Muscle layer of colon (tissue), 2 donors: ENCODE results near the gene BACH2.

ENCODE experiments used
- H3K27ac ChIP-seq: one replicate; pipeline ENCODE4 v1.7.0; 2013; ENCODE audit warnings: low read depth, mild to moderate bottlenecking, low read length, moderate library complexity
- H3K27me3 ChIP-seq, 2 donors: one replicate each; pipeline ENCODE4 v1.7.0; 2013; ENCODE audit warnings: low read length in 2 of 2, mild to moderate bottlenecking in 2 of 2; ENCODE audit not compliant: insufficient read depth in 2 of 2, control insufficient read depth in 1 of 2
- H3K36me3 ChIP-seq: one replicate; pipeline ENCODE4 v1.7.0; 2013; ENCODE audit warnings: mild to moderate bottlenecking, low read length; ENCODE audit not compliant: insufficient read depth
- H3K4me1 ChIP-seq: one replicate; pipeline ENCODE4 v1.7.0; 2013; ENCODE audit warnings: mild to moderate bottlenecking, low read length; ENCODE audit not compliant: insufficient read depth
- H3K4me3 ChIP-seq, 2 donors: one replicate each; pipeline ENCODE4 v1.7.0; 2013; ENCODE audit warnings: low read length in 2 of 2, low read depth in 1 of 2, mild to moderate bottlenecking in 1 of 2, moderate library complexity in 1 of 2
- H3K9ac ChIP-seq: one replicate; pipeline ENCODE4 v1.7.0; 2013; ENCODE audit warnings: low read length
- H3K9me3 ChIP-seq: one replicate; pipeline ENCODE4 v1.7.0; 2013; ENCODE audit warnings: mild to moderate bottlenecking, low read length
- donor health status: abdominal sarcoma.
- donor health status: Adenocarcinoma of cecum.

BACH2 gene

DNA sequence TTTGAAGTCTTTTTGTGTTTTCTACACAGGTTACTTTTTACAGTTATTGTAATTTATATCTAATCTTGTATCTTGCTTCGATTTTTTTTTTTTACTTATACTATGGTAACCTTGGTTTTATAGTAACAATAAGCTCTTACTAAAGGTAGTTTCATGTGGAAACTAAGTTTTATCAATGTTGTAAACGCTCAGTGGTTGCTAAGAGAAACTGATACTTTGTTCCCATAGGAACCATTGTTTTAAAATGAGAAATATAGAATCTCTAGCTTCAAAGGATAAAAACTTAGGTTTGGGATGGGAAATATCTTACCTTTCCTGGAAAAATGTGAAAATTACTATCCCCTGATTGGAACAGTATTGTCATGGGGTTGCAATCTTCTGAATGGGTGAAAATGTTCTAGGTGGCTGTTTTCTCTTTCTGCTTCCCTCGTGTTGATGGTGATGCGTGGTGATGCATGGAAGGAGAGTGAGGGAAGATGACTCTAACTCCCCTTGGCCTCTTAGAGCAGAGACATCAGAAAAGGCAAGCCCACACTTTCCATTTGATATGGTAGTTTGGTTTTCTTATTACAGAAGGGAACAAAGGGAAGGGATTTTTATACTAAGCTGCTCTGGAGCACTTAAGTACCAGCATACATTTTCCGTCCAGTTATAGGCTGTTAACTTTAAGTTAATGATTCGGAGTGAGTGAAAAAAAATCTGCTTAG is 23.5 kb upstream of the BACH2 start:
- Histone ChIP-seq H3K9ac (no peak overlapping the region), H3K27me3 (no peaks in the 10 kb centered on the region), H3K4me3 (no peak overlapping the region), H3K36me3 (no peaks in the 10 kb centered on the region), H3K9me3 (no peaks in the 10 kb centered on the region), H3K27ac (no peak overlapping the region), H3K4me1 (no peaks in the 10 kb centered on the region)

GRCh38 chr6:90319044-90319443 is 22.4 kb upstream of the BACH2 start:
- Histone ChIP-seq H3K4me3 (no peak overlapping the region), H3K9me3 (no peaks in the 10 kb centered on the region), H3K36me3 (no peaks in the 10 kb centered on the region), H3K27ac (no peak overlapping the region), H3K9ac (no peak overlapping the region), H3K4me1 (no peaks in the 10 kb centered on the region), H3K27me3 (no peaks in the 10 kb centered on the region)

GRCh38 chr6:90315986-90316385 is 19.3 kb upstream of the BACH2 start:
- no peak overlapping the region for H3K4me3 ChIP-seq
- H3K27ac ChIP-seq: no peak overlapping the region
- H3K9ac ChIP-seq: no peak overlapping the region
- no peaks in the 10 kb centered on the region for H3K4me1 ChIP-seq
- no peaks in the 10 kb centered on the region for H3K9me3 ChIP-seq
- H3K36me3 ChIP-seq: no peaks in the 10 kb centered on the region
- no peaks in the 10 kb centered on the region for H3K27me3 ChIP-seq

DNA sequence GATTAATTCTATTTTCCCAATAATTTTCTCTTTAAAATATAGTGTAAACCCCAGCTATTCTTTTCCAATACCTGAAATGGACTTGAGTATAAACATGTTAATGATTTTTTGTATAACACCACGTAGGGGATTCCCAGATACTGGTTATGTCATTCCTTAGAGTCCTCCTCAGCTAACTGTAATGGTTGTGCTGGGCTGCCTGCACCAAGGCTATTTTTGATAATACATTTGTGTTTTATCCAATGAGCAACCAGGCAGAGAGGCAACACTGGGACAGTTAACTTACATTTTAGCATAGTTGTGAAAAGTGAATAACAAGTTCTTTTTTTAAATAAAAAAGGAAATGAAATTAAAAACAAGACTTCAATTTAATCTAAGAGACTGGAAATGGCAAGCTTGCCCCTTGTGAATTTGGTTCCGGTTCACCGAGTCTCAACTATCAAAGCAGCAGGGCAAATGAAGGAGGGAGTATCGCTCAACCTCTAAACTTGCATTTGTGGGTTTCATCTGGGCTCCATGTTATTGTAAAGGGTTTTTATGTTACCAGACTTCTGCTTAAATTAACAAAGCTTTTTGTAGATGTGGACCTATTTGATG is 18.8 kb upstream of the BACH2 start:
- H3K27me3 ChIP-seq: no peaks in the 10 kb centered on the region
- H3K4me3 ChIP-seq: no peak overlapping the region
- H3K9ac ChIP-seq: no peak overlapping the region
- H3K9me3 ChIP-seq: no peaks in the 10 kb centered on the region
- no peaks in the 10 kb centered on the region for H3K36me3 ChIP-seq
- H3K4me1 ChIP-seq: no peaks in the 10 kb centered on the region
- no peak overlapping the region for H3K27ac ChIP-seq

GRCh38 chr6:90314514-90314913 is 17.9 kb upstream of the BACH2 start:
- no peaks in the 10 kb centered on the region for H3K9me3 ChIP-seq
- no peak overlapping the region for H3K9ac ChIP-seq
- H3K27me3 ChIP-seq: no peaks in the 10 kb centered on the region
- H3K36me3 ChIP-seq: no peaks in the 10 kb centered on the region
- H3K4me1 ChIP-seq: no peaks in the 10 kb centered on the region
- no peak overlapping the region for H3K27ac ChIP-seq
- H3K4me3 ChIP-seq: no peak overlapping the region

DNA sequence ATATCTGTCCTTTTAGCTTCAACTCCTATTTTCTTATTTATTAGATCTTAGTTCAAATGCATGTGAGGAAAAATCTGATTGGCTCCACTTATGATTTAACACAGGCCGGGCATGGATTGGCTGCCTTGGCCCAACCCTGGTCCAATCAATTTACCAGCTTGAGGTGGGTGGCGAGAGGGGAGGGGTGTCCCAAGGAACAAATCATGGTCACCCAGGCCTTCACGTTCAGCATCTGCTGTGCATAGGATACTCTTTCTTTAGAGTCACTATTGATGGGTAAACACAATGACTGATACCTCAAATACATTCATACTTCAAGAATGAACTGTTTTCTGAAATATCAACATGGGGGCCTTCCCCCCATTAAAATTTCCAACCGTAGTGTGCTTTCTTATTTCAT is 14.9 kb upstream of the BACH2 start:
- Histone ChIP-seq H3K27me3 (no peaks in the 10 kb centered on the region), H3K4me1 (no peaks in the 10 kb centered on the region), H3K4me3 (no peak overlapping the region), H3K36me3 (no peaks in the 10 kb centered on the region), H3K9ac (no peak overlapping the region), H3K9me3 (no peaks in the 10 kb centered on the region), H3K27ac (no peak overlapping the region)

DNA sequence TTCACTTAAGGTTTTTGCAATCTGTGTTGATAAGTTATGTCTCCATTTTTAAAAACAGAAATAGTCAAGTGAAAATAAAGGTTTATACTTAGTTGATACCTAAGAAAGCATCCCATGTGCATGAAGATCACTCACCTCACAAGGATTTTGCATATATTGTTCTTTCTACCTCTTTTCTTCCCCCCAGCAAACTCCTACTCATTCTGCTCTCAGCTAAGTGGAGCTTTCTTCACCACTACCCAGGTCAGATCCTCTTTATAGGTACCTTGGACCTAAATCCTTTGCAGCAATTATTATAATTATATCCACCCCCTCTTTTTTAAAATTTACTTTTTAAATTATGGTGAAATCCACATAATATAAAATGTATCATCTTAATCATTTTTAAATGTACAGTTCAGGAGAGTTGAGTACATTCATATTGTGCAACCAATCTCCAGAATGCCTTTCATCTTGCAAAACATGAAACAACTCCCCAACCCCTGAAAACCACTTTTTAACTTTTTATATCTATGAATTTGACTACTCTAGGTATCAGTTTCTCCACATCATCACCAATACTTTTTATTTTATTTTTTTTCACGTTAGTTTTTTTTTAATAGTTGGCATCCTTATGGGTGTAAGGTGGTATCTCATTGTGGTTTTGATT is 9.3 kb upstream of the BACH2 start:
- Histone ChIP-seq H3K9ac (no peak overlapping the region), H3K4me3 (no peak overlapping the region), H3K27ac (no peak overlapping the region), H3K9me3 (no peaks in the 10 kb centered on the region), H3K27me3 (no peaks in the 10 kb centered on the region), H3K36me3 (no peaks in the 10 kb centered on the region), H3K4me1 (no peaks in the 10 kb centered on the region)

GRCh38 chr6:90304308-90304707 is 7.7 kb upstream of the BACH2 start:
- Histone ChIP-seq H3K4me3 (no peak overlapping the region), H3K27me3 (no peaks in the 10 kb centered on the region), H3K36me3 (no peaks in the 10 kb centered on the region), H3K4me1 (no peaks in the 10 kb centered on the region), H3K27ac (no peak overlapping the region), H3K9ac (no peak overlapping the region), H3K9me3 (no peaks in the 10 kb centered on the region)

DNA sequence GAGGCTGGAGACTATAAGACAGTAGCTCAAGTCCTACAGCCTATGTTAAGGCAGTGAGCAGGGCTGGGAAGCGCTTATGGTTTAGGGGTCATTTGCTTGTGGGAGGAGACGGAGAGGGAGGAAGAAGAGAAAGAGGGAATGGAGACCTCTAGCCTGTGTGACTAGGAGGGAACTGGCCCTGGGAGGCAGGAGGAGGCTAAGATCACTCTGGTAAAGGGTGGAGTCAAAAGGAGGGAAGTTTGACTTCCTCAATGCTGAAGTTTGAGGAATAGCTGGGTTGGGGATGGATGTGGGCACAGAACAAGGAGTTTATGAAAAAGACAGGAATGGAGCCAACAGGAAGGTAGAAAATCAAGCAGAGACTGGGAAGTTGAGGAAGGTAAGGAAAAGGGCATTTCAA is 6.4 kb upstream of the BACH2 start:
- H3K27me3 ChIP-seq: no peaks in the 10 kb centered on the region
- H3K36me3 ChIP-seq: no peaks in the 10 kb centered on the region
- H3K4me1 ChIP-seq: no peaks in the 10 kb centered on the region
- no peak overlapping the region for H3K9ac ChIP-seq
- no peak overlapping the region for H3K4me3 ChIP-seq
- no peaks in the 10 kb centered on the region for H3K9me3 ChIP-seq
- H3K27ac ChIP-seq: no peak overlapping the region

GRCh38 chr6:90302320-90302719 is 5.7 kb upstream of the BACH2 start:
- H3K27me3 ChIP-seq: no peaks in the 10 kb centered on the region
- no peaks in the 10 kb centered on the region for H3K9me3 ChIP-seq
- H3K4me3 ChIP-seq: no peak overlapping the region
- no peak overlapping the region for H3K27ac ChIP-seq
- no peak overlapping the region for H3K9ac ChIP-seq
- H3K4me1 ChIP-seq: no peaks in the 10 kb centered on the region
- H3K36me3 ChIP-seq: no peaks in the 10 kb centered on the region

DNA sequence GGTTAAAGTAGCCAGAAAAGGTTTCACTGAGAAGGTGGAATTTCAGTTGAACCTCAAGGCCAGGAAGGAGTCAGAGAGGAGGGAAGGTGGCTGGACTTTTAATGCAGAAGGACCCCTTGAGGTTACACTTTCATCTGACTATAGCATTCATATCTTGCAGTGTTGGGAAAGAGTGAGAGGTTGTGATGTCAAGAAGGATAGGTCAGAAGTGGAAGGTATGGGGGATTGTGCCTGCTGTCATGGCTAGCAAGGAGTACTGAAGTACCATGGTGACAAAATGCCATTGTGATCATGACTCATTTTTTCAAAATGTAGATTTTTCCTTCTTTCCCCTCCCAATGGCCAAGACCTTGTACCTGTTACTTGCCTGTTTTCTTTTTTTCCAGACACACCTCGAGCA is 5.2 kb upstream of the BACH2 start:
- Histone ChIP-seq H3K27ac (no peak overlapping the region), H3K9me3 (no peaks in the 10 kb centered on the region), H3K4me3 (no peak overlapping the region), H3K27me3 (no peaks in the 10 kb centered on the region), H3K36me3 (no peaks in the 10 kb centered on the region), H3K4me1 (no peaks in the 10 kb centered on the region), H3K9ac (no peak overlapping the region)
